ENCODE results near the gene FOSL1.

DNA sequence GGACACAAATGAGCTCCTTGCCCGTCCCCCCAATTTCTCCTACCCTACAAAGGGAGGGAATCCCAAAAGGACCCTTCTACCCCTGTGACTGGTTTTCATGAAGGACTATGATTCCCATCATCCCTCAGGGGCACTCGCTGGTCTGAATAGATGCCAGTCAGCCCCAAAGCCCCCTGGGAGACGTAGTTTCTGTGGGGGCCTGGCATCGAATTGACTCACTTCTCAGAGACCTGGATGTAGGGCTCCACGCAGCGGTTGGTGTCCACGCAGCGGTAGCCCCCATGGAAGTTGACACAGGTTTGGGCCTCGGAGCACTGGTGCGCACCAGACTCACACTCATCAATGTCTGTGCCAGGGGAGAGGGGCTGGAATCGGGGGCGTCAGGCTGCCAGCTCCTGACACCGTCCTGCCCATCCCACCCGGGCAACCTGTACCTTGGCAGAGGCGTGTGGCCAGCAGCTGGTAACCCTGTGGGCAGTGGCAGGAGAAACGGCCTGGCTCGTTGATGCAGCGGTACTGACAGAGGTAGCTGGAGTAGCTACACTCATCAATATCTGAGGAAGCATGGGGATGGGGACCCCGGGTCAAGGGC is 32.0 kb downstream of the FOSL1 start:
- no peak for TF ChIP-seq POLR2A (IDR thresholded peaks at IDR 0.05)
- TF ChIP-seq, protein P1, sequence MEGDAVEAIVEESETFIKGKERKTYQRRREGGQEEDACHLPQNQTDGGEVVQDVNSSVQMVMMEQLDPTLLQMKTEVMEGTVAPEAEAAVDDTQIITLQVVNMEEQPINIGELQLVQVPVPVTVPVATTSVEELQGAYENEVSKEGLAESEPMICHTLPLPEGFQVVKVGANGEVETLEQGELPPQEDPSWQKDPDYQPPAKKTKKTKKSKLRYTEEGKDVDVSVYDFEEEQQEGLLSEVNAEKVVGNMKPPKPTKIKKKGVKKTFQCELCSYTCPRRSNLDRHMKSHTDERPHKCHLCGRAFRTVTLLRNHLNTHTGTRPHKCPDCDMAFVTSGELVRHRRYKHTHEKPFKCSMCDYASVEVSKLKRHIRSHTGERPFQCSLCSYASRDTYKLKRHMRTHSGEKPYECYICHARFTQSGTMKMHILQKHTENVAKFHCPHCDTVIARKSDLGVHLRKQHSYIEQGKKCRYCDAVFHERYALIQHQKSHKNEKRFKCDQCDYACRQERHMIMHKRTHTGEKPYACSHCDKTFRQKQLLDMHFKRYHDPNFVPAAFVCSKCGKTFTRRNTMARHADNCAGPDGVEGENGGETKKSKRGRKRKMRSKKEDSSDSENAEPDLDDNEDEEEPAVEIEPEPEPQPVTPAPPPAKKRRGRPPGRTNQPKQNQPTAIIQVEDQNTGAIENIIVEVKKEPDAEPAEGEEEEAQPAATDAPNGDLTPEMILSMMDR (IDR thresholded peaks at IDR 0.05 in 4 of 5, conservative IDR thresholded peaks at IDR 0.05 in 1 of 5) = no peak
